ENCODE measurements around the gene ATAD3C. TPM values are rescaled to one million over a fixed set of nuclear protein-coding genes. Genes with fewer than 3 reads are reported as not detected.
"Not testable (repeated sequence)": the region's sequence is repeated elsewhere in the genome, so short reads cannot be mapped to it uniquely, and the experiment has no call there.

The ATAD3C gene
- total and polyA plus RNA-seq, 4 experiments from 2014 or later = 1.5 to 2.1 (median 1.7) TPM

GRCh38 chr1:1428967-1429366 is 20.5 kb upstream of the ATAD3C start:
- CTCF ChIA-PET (ENCODE audit: partially characterized antibody) = interaction anchor here (0.7 to 1.7 kb wide), 3 partner anchors 11 to 276 kb away, joined by 3 to 5 read pairs (median 3); no protein-coding TSS in a partner anchor
- H3K4me1 Mint-ChIP-seq, H3K4me3 Mint-ChIP-seq: not testable (repeated sequence)

GRCh38 chr1:1429671-1430073 is 19.8 kb upstream of the ATAD3C start:
- H3K4me3 ChIP-seq (ENCODE audit: low read length in 2 of 2) = no peak overlapping the region
- CTCF ChIA-PET (ENCODE audit: partially characterized antibody) = interaction anchor here (1.7 kb wide), 1 partner anchor 12 kb away, joined by 5 read pairs; no protein-coding TSS in a partner anchor
- Mint-ChIP-seq H3K4me1 (peaks cover 0 to 5% (median 2%) of the 10 kb centered on the region in 4 donors), H3K27me3 (peaks cover 18 to 19% of the 10 kb centered on the region in 2 donors), H3K9me3 (no peaks in the 10 kb centered on the region), H3K4me3 (peak overlapping the region in 3 of 8 donors; percentile 6 to 39 (median 17)), H3K36me3 (no peaks in the 10 kb centered on the region), H3K27ac (no peak overlapping the region)
- peaks cover 7% of the 10 kb centered on the region for H3K27me3 ChIP-seq (ENCODE audit: insufficient read depth, low read length)
- intact Hi-C loops (cut with micrococcal nuclease) = no loop called here
- no peaks in the 10 kb centered on the region for H3K4me1 ChIP-seq (ENCODE audit: insufficient read depth, low read length)
- no peak for DNase-seq
- H3K36me3 ChIP-seq (ENCODE audit: insufficient read depth, low read length) = no peaks in the 10 kb centered on the region
- no peaks in the 10 kb centered on the region for H3K9me3 ChIP-seq (ENCODE audit: control insufficient read depth in 1 of 2, low read length in 2 of 2)
- no peak overlapping the region for H3K27ac ChIP-seq (ENCODE audit: low read depth, low read length)
- POLR2A ChIA-PET (ENCODE audit: partially characterized antibody) = interaction anchor here (0.6 kb wide), 1 partner anchor 22 kb away, joined by 3 read pairs; no protein-coding TSS in a partner anchor

More at GRCh38 chr1:1428967-1429366, 20.5 kb upstream of the ATAD3C start:
- H3K36me3 ChIP-seq (ENCODE audit: insufficient read depth, low read length); H3K9me3 Mint-ChIP-seq; H3K4me3 ChIP-seq (ENCODE audit: low read length in 2 of 2); H3K9me3 ChIP-seq (ENCODE audit: control insufficient read depth in 1 of 2, low read length in 2 of 2); H3K4me1 ChIP-seq (ENCODE audit: insufficient read depth, low read length); H3K27ac Mint-ChIP-seq; H3K27me3 ChIP-seq (ENCODE audit: insufficient read depth, low read length); H3K36me3 Mint-ChIP-seq; intact Hi-C loops (cut with micrococcal nuclease); H3K27ac ChIP-seq (ENCODE audit: low read depth, low read length): not testable (repeated sequence)
- peaks cover 18 to 22% of the 10 kb centered on the region in 2 donors for H3K27me3 Mint-ChIP-seq
- peak in 1 of 5 donors; percentile 15 for DNase-seq
- POLR2A ChIA-PET (ENCODE audit: partially characterized antibody) = interaction anchor here (0.6 kb wide), 1 partner anchor 21 kb away, joined by 3 read pairs; no protein-coding TSS in a partner anchor

- Histone ChIP-seq H3K27ac (ENCODE audit: low read depth, low read length) (no peak overlapping the region), H3K4me3 (ENCODE audit: low read length in 2 of 2) (no peak overlapping the region), H3K27me3 (ENCODE audit: insufficient read depth, low read length) (peaks cover 12% of the 10 kb centered on the region), H3K36me3 (ENCODE audit: insufficient read depth, low read length) (no peaks in the 10 kb centered on the region), H3K4me1 (ENCODE audit: insufficient read depth, low read length) (no peaks in the 10 kb centered on the region), H3K9me3 (ENCODE audit: control insufficient read depth in 1 of 2, low read length in 2 of 2) (no peaks in the 10 kb centered on the region)
- peaks cover 18 to 19% of the 10 kb centered on the region in 2 donors for H3K27me3 Mint-ChIP-seq
- no peaks in the 10 kb centered on the region for H3K9me3 Mint-ChIP-seq
- H3K36me3 Mint-ChIP-seq = no peaks in the 10 kb centered on the region
- H3K27ac Mint-ChIP-seq = no peak overlapping the region
- DNase-seq = peak in 1 of 5 donors; percentile 27
- CTCF ChIA-PET (ENCODE audit: partially characterized antibody) = no interaction called here
- H3K4me3 Mint-ChIP-seq = no peak overlapping the region
- POLR2A ChIA-PET (ENCODE audit: partially characterized antibody) = no interaction called here
- intact Hi-C loops (cut with micrococcal nuclease) = no loop called here
- H3K4me1 Mint-ChIP-seq = peaks cover 0 to 9% (median 3%) of the 10 kb centered on the region in 4 donors
These were observed 19.1 kb upstream of the ATAD3C start for GRCh38 chr1:1430114-1430982.

DNA sequence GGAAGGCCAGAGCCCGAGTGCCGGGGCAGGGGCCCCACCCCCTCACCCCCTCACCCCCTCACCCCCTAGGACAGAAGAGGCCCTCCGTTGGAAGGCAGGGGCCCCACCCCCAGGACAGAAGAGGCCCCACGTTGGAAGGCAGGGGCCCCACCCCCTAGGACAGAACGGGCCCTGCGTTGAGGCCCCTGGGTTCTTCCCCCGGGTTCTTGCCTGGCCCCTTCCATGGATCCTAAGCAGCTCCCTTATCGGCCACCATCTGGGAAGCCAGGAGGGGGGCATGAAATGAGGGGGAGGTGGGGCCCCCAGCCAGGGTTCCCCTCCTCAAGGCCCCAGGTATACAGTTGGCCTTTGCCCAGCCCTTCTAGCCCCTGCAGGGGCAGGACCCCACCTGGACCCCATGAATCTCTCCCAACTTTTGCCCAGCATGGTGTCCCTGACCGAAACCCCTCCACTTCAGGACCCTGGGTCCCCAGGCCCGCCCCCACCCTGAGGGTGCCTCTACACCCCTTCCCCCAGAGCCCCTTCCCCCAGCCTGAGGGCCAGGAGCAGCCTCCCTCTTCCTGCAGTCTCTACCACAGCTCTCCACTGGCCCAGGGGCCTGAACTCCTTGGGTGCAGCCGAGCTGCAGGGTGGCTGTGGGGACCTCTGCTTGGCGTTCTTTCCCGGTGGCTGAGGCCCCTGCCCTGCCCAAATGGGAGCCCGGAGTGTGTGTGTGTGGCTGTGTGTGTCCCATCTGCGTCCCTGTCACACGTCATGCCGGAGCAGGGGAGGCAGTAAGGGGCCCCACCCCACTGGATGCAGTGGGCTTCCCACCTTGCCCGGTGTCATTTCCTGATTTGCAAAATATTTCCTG is 18.3 kb upstream of the ATAD3C start:
- intact Hi-C loops (cut with micrococcal nuclease) = no loop called here
- Histone ChIP-seq H3K27ac (ENCODE audit: low read depth, low read length) (no peak overlapping the region), H3K4me1 (ENCODE audit: insufficient read depth, low read length) (peaks cover 4% of the 10 kb centered on the region), H3K27me3 (ENCODE audit: insufficient read depth, low read length) (peaks cover 16% of the 10 kb centered on the region), H3K9me3 (ENCODE audit: control insufficient read depth in 1 of 2, low read length in 2 of 2) (no peaks in the 10 kb centered on the region), H3K36me3 (ENCODE audit: insufficient read depth, low read length) (no peaks in the 10 kb centered on the region), H3K4me3 (ENCODE audit: low read length in 2 of 2) (no peak overlapping the region)
- no peaks in the 10 kb centered on the region for H3K36me3 Mint-ChIP-seq
- peaks cover 16 to 19% of the 10 kb centered on the region in 2 donors for H3K27me3 Mint-ChIP-seq
- H3K27ac Mint-ChIP-seq = no peak overlapping the region
- peaks cover 0 to 10% (median 3%) of the 10 kb centered on the region in 4 donors for H3K4me1 Mint-ChIP-seq
- ChIA-PET POLR2A (ENCODE audit: partially characterized antibody) (no interaction called here), CTCF (ENCODE audit: partially characterized antibody) (no interaction called here)
- no peak overlapping the region for H3K4me3 Mint-ChIP-seq
- peak in 1 of 5 donors; percentile 24 for DNase-seq
- no peaks in the 10 kb centered on the region for H3K9me3 Mint-ChIP-seq

GRCh38 chr1:1431845-1432273 is 17.6 kb upstream of the ATAD3C start:
- H3K36me3 Mint-ChIP-seq = no peaks in the 10 kb centered on the region
- ChIA-PET POLR2A (ENCODE audit: partially characterized antibody) (no interaction called here), CTCF (ENCODE audit: partially characterized antibody) (no interaction called here)
- Histone ChIP-seq H3K27me3 (ENCODE audit: insufficient read depth, low read length) (peaks cover 22% of the 10 kb centered on the region), H3K27ac (ENCODE audit: low read depth, low read length) (no peak overlapping the region), H3K4me3 (ENCODE audit: low read length in 2 of 2) (no peak overlapping the region), H3K9me3 (ENCODE audit: control insufficient read depth in 1 of 2, low read length in 2 of 2) (no peaks in the 10 kb centered on the region), H3K4me1 (ENCODE audit: insufficient read depth, low read length) (peaks cover 7% of the 10 kb centered on the region), H3K36me3 (ENCODE audit: insufficient read depth, low read length) (no peaks in the 10 kb centered on the region)
- DNase-seq = peak in 1 of 5 donors; percentile 9
- H3K9me3 Mint-ChIP-seq = no peaks in the 10 kb centered on the region
- peaks cover 0 to 13% (median 3%) of the 10 kb centered on the region in 4 donors for H3K4me1 Mint-ChIP-seq
- H3K4me3 Mint-ChIP-seq = no peak overlapping the region
- no peak overlapping the region for H3K27ac Mint-ChIP-seq
- intact Hi-C loops (cut with micrococcal nuclease) = no loop called here
- H3K27me3 Mint-ChIP-seq = peaks cover 14 to 19% of the 10 kb centered on the region in 2 donors

GRCh38 chr1:1432274-1432950 is 17.1 kb upstream of the ATAD3C start:
- peaks cover 14 to 19% of the 10 kb centered on the region in 2 donors for H3K27me3 Mint-ChIP-seq
- intact Hi-C loops (cut with micrococcal nuclease) = no loop called here
- no peak overlapping the region for H3K27ac Mint-ChIP-seq
- H3K9me3 ChIP-seq (ENCODE audit: control insufficient read depth in 1 of 2, low read length in 2 of 2) = no peaks in the 10 kb centered on the region
- H3K4me1 Mint-ChIP-seq = peaks cover 0 to 13% (median 3%) of the 10 kb centered on the region in 4 donors
- H3K4me3 Mint-ChIP-seq = no peak overlapping the region
- H3K27ac ChIP-seq (ENCODE audit: low read depth, low read length) = no peak overlapping the region
- peaks cover 7% of the 10 kb centered on the region for H3K4me1 ChIP-seq (ENCODE audit: insufficient read depth, low read length)
- peak in 1 of 5 donors; percentile 9 for DNase-seq
- no peaks in the 10 kb centered on the region for H3K36me3 ChIP-seq (ENCODE audit: insufficient read depth, low read length)
- H3K27me3 ChIP-seq (ENCODE audit: insufficient read depth, low read length) = peaks cover 24% of the 10 kb centered on the region
- ChIA-PET POLR2A (ENCODE audit: partially characterized antibody) (no interaction called here), CTCF (ENCODE audit: partially characterized antibody) (no interaction called here)
- H3K4me3 ChIP-seq (ENCODE audit: low read length in 2 of 2) = no peak overlapping the region
- no peaks in the 10 kb centered on the region for H3K9me3 Mint-ChIP-seq
- no peaks in the 10 kb centered on the region for H3K36me3 Mint-ChIP-seq
